NCI-H2107 treated with DMSO at 0.1 percent for 48 hours (cell line): ENCODE results near the gene CBFA2T2.
"Not testable (repeated sequence)": the region's sequence is repeated elsewhere in the genome, so short reads cannot be mapped to it uniquely, and the experiment has no call there.

Experiments used
- DNase-seq: peaks from one replicate; lab custom pipeline; 2025; ENCODE audit not compliant: unreplicated experiment; lab: John Stamatoyannopoulos, UW

CBFA2T2 gene

GRCh38 chr20:33689973-33690372 lies 200.1 kb downstream of the CBFA2T2 start:
- DNase-seq, result no peak

GRCh38 chr20:33693289-33693688 lies 203.4 kb downstream of the CBFA2T2 start:
- DNase-seq, result no peak

GRCh38 chr20:33693741-33694638 lies 204.1 kb downstream of the CBFA2T2 start:
- DNase-seq, result no peak

- no peak for DNase-seq
Measured at GRCh38 chr20:33694639-33695012, 204.7 kb downstream of the CBFA2T2 start.

- no peak for DNase-seq
Measured at GRCh38 chr20:33696448-33696847, 206.6 kb downstream of the CBFA2T2 start.

- DNase-seq, result no peak
Measured at GRCh38 chr20:33697129-33697528, 207.2 kb downstream of the CBFA2T2 start.

- not testable (repeated sequence) for DNase-seq
Measured at GRCh38 chr20:33698966-33699365, 209.1 kb downstream of the CBFA2T2 start.
